AG08396 (cell line): ENCODE measurements around the gene HLA-DPA1.
"Not testable (repeated sequence)": the region's sequence is repeated elsewhere in the genome, so short reads cannot be mapped to it uniquely, and the experiment has no call there.

Experiments
- DNase-seq: peaks from one replicate; pipeline ENCODE4 v3.0.0; 2012; ENCODE audit warnings: low spot score, mixed read lengths

HLA-DPA1 gene

GRCh38 chr6:33064723-33065122 is 8.7 kb downstream of the HLA-DPA1 start:
- DNase-seq, result no peak

- not testable (repeated sequence) for DNase-seq
Observed at GRCh38 chr6:33063435-33063834, 10.0 kb downstream of the HLA-DPA1 start.

GRCh38 chr6:33061987-33062386 is 11.5 kb downstream of the HLA-DPA1 start:
- DNase-seq, result no peak

GRCh38 chr6:33057222-33058150 is 16.0 kb downstream of the HLA-DPA1 start:
- no peak for DNase-seq

- DNase-seq, result no peak
Observed at GRCh38 chr6:33053230-33053629, 20.2 kb downstream of the HLA-DPA1 start.

GRCh38 chr6:33052627-33053026 is 20.8 kb downstream of the HLA-DPA1 start:
- no peak for DNase-seq

GRCh38 chr6:33050014-33050810 is 23.2 kb downstream of the HLA-DPA1 start:
- DNase-seq, result no peak

GRCh38 chr6:33049323-33050013 is 24.0 kb downstream of the HLA-DPA1 start:
- no peak for DNase-seq

GRCh38 chr6:33040157-33040556 is 33.3 kb downstream of the HLA-DPA1 start:
- DNase-seq, result no peak

- DNase-seq, result no peak
Observed at GRCh38 chr6:33036535-33036934, 36.9 kb downstream of the HLA-DPA1 start.

GRCh38 chr6:33034554-33034953 is 38.9 kb downstream of the HLA-DPA1 start:
- DNase-seq, result no peak

- DNase-seq, result no peak
Observed at GRCh38 chr6:33030245-33030644, 43.2 kb downstream of the HLA-DPA1 start.

- DNase-seq, result no peak
Observed at GRCh38 chr6:33029328-33030184, 43.9 kb downstream of the HLA-DPA1 start.

GRCh38 chr6:33028220-33028849 is 45.1 kb downstream of the HLA-DPA1 start:
- no peak for DNase-seq

GRCh38 chr6:33024521-33024920 is 48.9 kb downstream of the HLA-DPA1 start:
- no peak for DNase-seq

- DNase-seq, result no peak
Observed at GRCh38 chr6:33023536-33023935, 49.9 kb downstream of the HLA-DPA1 start.

- DNase-seq, result no peak
Observed at GRCh38 chr6:33021917-33022316, 51.5 kb downstream of the HLA-DPA1 start.

- DNase-seq, result no peak
Observed at GRCh38 chr6:33019372-33019771, 54.1 kb downstream of the HLA-DPA1 start.

GRCh38 chr6:33018904-33019303 is 54.5 kb downstream of the HLA-DPA1 start:
- DNase-seq, result no peak

- DNase-seq, result no peak
Observed at GRCh38 chr6:33018418-33018817, 55.0 kb downstream of the HLA-DPA1 start.
